GM12873 (cell line): ENCODE results near the gene ADTRP.

ENCODE experiments used
- TF ChIP-seq, protein P1 (sequence below): IDR thresholded peaks from 2 replicates; pipeline ENCODE4 v1.5.1; 2012; ENCODE audit warnings: low read depth, mild to moderate bottlenecking, moderate library complexity, low read length, control low read depth; ENCODE audit not compliant: insufficient read depth; ENCODE audit errors: missing control alignments

The ADTRP gene

DNA sequence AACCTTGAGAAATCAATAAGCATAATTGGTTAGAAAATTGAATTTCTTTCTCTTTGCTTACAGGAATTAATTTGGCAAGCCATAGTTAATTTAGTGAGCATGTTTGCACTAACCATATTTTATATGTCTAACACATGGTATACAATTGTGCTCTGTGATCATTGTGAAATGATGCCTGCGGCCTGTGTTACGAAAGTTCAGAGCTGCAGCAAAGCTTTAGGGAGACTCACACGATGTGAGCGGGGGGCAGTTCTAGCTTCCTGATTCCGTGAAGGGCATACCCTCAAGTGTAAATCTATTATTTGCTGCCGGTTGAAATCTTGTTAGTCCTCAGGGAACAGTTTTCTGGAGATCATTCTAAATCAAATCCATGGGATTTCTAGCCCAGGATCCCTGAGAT is 25.5 kb upstream of the ADTRP start:
- TF ChIP-seq, protein P1, sequence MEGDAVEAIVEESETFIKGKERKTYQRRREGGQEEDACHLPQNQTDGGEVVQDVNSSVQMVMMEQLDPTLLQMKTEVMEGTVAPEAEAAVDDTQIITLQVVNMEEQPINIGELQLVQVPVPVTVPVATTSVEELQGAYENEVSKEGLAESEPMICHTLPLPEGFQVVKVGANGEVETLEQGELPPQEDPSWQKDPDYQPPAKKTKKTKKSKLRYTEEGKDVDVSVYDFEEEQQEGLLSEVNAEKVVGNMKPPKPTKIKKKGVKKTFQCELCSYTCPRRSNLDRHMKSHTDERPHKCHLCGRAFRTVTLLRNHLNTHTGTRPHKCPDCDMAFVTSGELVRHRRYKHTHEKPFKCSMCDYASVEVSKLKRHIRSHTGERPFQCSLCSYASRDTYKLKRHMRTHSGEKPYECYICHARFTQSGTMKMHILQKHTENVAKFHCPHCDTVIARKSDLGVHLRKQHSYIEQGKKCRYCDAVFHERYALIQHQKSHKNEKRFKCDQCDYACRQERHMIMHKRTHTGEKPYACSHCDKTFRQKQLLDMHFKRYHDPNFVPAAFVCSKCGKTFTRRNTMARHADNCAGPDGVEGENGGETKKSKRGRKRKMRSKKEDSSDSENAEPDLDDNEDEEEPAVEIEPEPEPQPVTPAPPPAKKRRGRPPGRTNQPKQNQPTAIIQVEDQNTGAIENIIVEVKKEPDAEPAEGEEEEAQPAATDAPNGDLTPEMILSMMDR, result no peak

DNA sequence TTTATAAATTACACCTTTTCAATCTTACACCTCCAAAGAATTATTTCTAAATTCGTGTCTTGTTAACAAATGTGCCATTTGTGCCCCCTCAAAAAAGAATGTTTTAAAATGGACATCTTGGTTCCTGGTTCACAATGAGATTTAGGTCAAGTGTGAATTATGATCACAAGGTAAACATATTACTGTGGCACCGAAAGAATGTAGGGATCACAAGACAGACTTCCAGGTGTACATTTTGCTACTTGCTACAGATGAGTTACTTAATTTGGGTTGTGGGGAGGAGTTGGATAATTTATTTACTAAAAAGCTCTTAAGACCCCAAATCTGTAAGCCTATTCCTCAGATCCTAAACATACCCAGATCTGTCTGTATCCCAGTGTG is 25.0 kb upstream of the ADTRP start:
- TF ChIP-seq, protein P1, result no peak

DNA sequence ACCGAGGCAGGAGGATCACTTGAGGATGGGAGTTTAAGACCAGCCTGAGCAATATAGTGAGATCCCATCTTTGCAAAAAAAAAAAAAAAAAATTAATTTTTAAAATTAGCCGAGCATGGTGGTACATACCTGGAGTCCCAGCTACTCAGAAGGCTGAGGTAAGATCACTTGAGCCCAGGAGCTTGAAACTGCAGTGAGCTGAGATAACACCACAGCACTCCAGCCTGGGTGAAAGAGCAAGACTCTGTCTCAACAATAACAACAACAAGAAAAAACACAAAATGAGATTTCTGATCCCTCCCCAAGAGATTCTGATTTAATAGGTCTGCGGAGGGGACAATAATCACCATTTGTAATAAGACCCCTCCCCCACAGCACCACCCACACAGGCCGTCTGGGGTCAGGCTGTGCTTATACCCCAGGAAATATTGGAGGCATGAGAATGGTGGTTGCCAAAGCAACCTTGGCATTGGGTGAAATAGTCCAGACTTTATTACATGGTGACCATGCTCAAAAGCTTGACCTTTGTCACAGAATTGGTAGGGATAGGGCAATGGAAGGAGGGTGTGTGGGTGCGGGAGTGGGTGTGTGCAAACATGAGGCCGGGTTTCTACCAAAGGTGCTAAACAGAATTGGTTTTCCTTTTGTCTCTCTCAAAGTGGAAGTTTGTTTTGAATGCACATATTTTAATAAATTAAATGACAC is 24.4 kb upstream of the ADTRP start:
- TF ChIP-seq, protein P1, result no peak

DNA sequence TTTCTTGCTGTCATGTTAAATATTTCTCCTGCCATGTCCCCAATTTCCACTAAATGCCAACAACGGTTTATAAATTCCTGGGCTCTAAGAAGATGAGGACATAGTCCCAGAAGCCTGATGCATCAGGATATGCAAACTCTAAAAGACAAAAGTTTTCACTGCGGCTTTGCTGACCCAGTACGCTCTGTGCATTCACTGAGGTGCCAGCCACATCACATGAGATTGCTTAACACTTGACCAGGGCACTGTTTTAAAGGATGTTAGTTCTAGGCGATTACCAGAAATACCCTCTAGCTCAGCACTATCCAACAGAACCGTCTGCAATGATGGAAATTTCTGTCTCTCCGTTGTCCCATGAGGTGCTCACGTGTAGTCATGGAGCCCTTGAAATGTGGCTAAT is 19.9 kb upstream of the ADTRP start:
- TF ChIP-seq, protein P1, result no peak

DNA sequence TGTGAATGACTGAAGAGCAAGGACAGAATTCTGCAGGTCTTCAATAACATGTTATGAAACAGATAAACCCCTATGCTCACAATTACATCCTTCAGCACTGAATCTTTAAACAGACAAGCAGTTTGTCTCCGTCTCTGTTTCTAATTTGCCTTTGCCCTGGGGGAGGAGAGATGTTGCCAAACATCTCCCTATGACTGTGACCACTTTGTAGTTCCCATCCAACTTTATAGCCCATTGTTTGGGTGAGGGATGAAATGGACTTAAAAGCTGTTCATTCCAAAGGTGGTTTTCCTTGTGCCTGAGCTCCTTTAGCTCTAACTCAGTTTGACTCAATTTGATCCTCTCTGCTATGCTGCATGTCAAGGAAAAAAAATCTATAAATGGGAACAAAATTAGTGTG is 19.5 kb upstream of the ADTRP start:
- TF ChIP-seq, protein P1, result no peak

DNA sequence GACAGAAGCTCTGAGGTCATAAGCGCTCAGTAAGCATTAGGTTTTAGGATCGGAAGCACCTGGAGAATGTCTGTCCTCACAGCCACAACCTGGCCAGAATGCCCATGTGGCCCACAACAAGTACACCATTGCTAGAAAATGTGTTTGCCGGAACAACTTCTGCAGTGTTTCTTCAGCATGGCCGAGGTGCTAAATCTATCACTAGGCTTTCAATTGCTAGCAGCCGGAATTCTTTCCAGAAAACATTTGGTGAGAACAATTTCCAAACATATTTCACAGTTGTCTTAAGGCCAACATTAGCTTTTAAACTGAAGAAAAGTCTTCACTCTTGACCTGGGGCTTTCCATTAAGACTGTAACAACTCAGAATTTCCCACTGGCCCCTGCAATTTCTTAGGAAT is 18.2 kb upstream of the ADTRP start:
- TF ChIP-seq, protein P1, result no peak

DNA sequence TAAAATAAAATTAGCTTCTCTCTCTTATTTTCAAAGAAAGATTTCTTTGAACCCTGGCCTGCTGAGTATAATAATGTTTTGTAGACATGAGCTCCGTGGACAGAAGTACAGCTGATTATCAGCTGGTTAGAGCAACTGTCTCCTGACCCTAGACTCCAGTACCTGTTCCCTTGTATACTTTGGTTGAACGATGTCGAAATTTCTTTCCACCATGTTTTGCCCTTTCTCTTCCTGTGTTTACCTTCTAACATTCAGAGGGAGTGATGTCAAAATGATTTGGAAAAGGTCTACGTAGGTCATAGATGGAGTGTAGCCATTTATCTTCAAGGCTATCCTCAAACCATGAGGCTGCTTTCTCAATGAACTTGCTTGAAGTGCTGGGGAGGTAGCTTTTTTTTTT is 16.8 kb upstream of the ADTRP start:
- TF ChIP-seq, protein P1, result no peak

DNA sequence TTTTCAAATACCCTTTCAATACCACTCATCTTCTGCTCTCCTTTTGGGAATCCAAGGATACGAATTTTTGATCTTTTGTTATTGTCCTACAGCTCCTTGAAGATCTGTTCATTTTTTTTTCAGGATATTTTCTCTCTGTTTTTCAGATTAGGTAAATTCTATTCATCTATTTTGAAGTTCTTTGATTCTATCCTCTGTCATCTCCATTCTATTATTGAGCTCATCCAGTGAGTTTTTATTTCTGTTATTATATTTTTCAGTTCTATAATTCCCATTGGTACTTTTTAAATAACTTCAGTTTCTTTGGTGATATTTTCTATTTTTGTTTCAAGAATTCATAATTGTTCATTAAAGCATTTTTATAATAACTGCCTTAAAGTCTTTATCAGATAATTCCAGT is 14.7 kb upstream of the ADTRP start:
- TF ChIP-seq, protein P1, result no peak
